Measurements from ENCODE around the gene MYLK. TPM values are rescaled to one million over a fixed set of nuclear protein-coding genes. Genes with fewer than 3 reads are reported as not detected.

Gene MYLK
- polyA plus RNA-seq, 3 donors = 0.35 to 1.3 (median 0.51) TPM

DNA sequence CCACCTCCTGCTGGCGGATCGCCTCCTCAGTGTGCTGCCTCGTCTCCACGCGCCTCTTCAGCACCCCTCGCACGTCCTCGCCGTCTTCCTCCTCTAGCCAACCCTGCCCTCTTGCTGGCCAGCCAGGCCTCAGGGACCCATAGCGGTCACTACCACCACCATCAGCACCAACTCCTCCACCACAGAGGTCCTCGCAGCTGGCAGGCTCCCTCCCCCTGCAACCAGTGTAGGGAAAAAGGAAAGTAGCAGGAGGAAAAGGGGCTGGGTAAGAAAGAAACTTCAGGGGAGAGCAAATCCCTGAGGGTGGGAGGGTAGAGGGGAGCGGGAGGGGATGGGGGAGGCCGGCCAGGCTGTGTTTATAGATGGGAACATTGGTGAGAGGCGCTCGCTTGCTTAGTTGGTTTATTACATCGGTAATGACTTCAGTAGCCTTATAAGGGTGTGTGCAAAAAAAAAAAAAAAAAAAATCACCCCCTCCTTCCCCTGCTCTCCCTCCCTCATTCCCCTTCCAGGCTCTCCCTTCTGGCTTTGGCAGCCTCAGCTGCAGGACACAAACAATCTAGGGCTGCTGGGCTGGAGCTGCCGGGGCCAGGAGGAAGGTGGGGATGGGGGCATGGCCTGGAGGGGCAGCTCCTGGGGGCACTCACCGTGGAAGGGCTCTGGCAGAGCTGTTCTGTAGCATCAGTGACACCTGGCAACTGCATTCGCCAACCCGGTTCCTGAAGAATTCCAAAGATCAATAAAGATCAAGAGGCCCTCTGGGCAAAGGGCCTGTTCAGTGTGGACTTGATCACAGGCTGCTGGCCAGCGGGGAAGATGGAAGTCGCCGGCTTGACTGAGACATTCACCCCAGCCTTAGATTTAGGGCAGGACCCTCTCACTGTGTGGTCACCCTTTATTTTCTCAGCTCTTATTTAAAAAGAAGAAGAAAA lies 183.1 kb downstream of the MYLK start:
- Histone ChIP-seq H3K36me3 (replicated peaks in 1 of 2; ENCODE audit: control insufficient read depth in 1 of 2, insufficient read depth in 2 of 2, low read length in 2 of 2) (no peaks in the 10 kb centered on the region), H3K27ac (ENCODE audit: low read depth in 1 of 2, low read length in 2 of 2) (no peak overlapping the region), H2AFZ (ENCODE audit: insufficient read depth, low read depth, low read length, poor library complexity, severe bottlenecking) (no peak overlapping the region), H3K9ac (ENCODE audit: insufficient read depth, low read length, poor library complexity, severe bottlenecking) (no peak overlapping the region), H3K4me3 (replicated peaks in 1 of 3; ENCODE audit: low read depth in 2 of 3, low read length in 3 of 3) (no peak overlapping the region), H3K79me2 (ENCODE audit: insufficient read depth, low read length) (no peaks in the 10 kb centered on the region), H4K20me1 (ENCODE audit: insufficient read depth, low read length) (no peaks in the 10 kb centered on the region), H3K9me3 (replicated peaks in 1 of 2; ENCODE audit: control insufficient read depth in 1 of 2, insufficient read depth in 1 of 2, low read length in 2 of 2) (no peaks in the 10 kb centered on the region), H3K27me3 (ENCODE audit: control insufficient read depth in 2 of 2, insufficient read depth in 2 of 2, low read length in 2 of 2) (no peaks in the 10 kb centered on the region), H3K4me2 (replicated peaks; ENCODE audit: extremely low read depth, low read length, poor library complexity, severe bottlenecking) (no peak overlapping the region), H3K4me1 (ENCODE audit: control insufficient read depth in 1 of 2, insufficient read depth in 2 of 2, low read length in 2 of 2) (peaks cover 4 to 7% of the 10 kb centered on the region in 2 donors)
- TF ChIP-seq, protein P1, sequence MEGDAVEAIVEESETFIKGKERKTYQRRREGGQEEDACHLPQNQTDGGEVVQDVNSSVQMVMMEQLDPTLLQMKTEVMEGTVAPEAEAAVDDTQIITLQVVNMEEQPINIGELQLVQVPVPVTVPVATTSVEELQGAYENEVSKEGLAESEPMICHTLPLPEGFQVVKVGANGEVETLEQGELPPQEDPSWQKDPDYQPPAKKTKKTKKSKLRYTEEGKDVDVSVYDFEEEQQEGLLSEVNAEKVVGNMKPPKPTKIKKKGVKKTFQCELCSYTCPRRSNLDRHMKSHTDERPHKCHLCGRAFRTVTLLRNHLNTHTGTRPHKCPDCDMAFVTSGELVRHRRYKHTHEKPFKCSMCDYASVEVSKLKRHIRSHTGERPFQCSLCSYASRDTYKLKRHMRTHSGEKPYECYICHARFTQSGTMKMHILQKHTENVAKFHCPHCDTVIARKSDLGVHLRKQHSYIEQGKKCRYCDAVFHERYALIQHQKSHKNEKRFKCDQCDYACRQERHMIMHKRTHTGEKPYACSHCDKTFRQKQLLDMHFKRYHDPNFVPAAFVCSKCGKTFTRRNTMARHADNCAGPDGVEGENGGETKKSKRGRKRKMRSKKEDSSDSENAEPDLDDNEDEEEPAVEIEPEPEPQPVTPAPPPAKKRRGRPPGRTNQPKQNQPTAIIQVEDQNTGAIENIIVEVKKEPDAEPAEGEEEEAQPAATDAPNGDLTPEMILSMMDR (IDR thresholded peaks at IDR 0.05) = no peak
- H3K4me1 Mint-ChIP-seq = peaks cover 5% of the 10 kb centered on the region
- WGBS (ENCODE audit: insufficient coverage) = 96% methylated on average over 13 of the region's 23 CpGs
- no peak overlapping the region for H3K27ac Mint-ChIP-seq
- no peaks in the 10 kb centered on the region for H3K36me3 Mint-ChIP-seq
- no peak for DNase-seq
- H3K9me3 Mint-ChIP-seq = no peaks in the 10 kb centered on the region
- H3K27me3 Mint-ChIP-seq (ENCODE audit: low read depth in 3 of 3) = peaks cover 0 to 5% (median 1%) of the 10 kb centered on the region in 3 donors
- intact Hi-C loops (cut with micrococcal nuclease) = no loop called here
- H3K4me3 Mint-ChIP-seq = no peak overlapping the region

DNA sequence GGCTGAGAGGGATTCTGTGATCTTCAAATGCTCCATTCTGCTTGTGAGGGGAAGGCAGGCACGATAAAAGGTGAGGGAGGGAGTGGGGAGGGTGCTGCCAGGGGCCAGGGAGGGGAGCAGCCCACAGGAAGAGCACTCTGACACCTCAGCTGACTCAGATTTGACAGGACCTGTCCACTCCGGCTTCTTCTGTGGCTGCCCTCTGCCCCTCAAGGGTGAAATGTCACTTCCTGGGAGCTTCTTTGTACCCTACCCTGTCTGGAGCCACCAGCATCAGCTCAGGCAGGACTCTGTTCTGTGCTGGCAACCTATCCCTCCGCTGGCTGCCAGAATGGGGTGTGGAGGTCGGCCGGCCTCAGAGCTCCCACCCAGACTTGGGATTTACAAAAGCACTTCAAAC lies 185.3 kb downstream of the MYLK start:
- no peaks in the 10 kb centered on the region for H3K27me3 ChIP-seq (ENCODE audit: control insufficient read depth in 2 of 2, insufficient read depth in 2 of 2, low read length in 2 of 2)
- no peak for DNase-seq
- H3K4me3 ChIP-seq (replicated peaks in 1 of 3; ENCODE audit: low read depth in 2 of 3, low read length in 3 of 3) = no peak overlapping the region
- WGBS (ENCODE audit: insufficient coverage) = 100% methylated on average over 2 of the region's 5 CpGs
- intact Hi-C loops (cut with micrococcal nuclease) = no loop called here
- H3K27ac ChIP-seq (ENCODE audit: low read depth in 1 of 2, low read length in 2 of 2) = no peak overlapping the region
- peaks cover 0 to 5% (median 1%) of the 10 kb centered on the region in 3 donors for H3K27me3 Mint-ChIP-seq (ENCODE audit: low read depth in 3 of 3)
- H3K4me1 ChIP-seq (ENCODE audit: control insufficient read depth in 1 of 2, insufficient read depth in 2 of 2, low read length in 2 of 2) = peaks cover 12 to 15% of the 10 kb centered on the region in 2 donors
- H3K36me3 Mint-ChIP-seq = no peaks in the 10 kb centered on the region
- H3K36me3 ChIP-seq (replicated peaks in 1 of 2; ENCODE audit: control insufficient read depth in 1 of 2, insufficient read depth in 2 of 2, low read length in 2 of 2) = no peaks in the 10 kb centered on the region
- H3K9me3 ChIP-seq (replicated peaks in 1 of 2; ENCODE audit: control insufficient read depth in 1 of 2, insufficient read depth in 1 of 2, low read length in 2 of 2) = no peaks in the 10 kb centered on the region
- no peak overlapping the region for H3K27ac Mint-ChIP-seq
- H4K20me1 ChIP-seq (ENCODE audit: insufficient read depth, low read length) = no peaks in the 10 kb centered on the region
- TF ChIP-seq, protein P1 (IDR thresholded peaks at IDR 0.05) = no peak
- H3K79me2 ChIP-seq (ENCODE audit: insufficient read depth, low read length) = no peaks in the 10 kb centered on the region
- H3K9ac ChIP-seq (ENCODE audit: insufficient read depth, low read length, poor library complexity, severe bottlenecking) = no peak overlapping the region
- peaks cover 0 to under 1% (median 0%) of the 10 kb centered on the region in 7 donors for H3K9me3 Mint-ChIP-seq
- H3K4me3 Mint-ChIP-seq = no peak overlapping the region
- no peak overlapping the region for H3K4me2 ChIP-seq (replicated peaks; ENCODE audit: extremely low read depth, low read length, poor library complexity, severe bottlenecking)
- peaks cover 16% of the 10 kb centered on the region for H3K4me1 Mint-ChIP-seq
- no peak overlapping the region for H2AFZ ChIP-seq (ENCODE audit: insufficient read depth, low read depth, low read length, poor library complexity, severe bottlenecking)

All from CD14-positive monocyte (primary cell).